Ishikawa (cell line): ENCODE measurements around the gene KCNIP4.

Source experiments
- CREB1 ChIP-seq: IDR thresholded peaks from 2 replicates; pipeline ENCODE4 v1.6.1; 2012; ENCODE audit warnings: low read depth
- EP300 ChIP-seq: IDR thresholded peaks from 2 replicates; pipeline ENCODE4 v1.6.1; 2012; ENCODE audit warnings: borderline replicate concordance
- REST ChIP-seq: IDR thresholded peaks from 2 replicates; pipeline ENCODE4 v1.6.1; 2012; ENCODE audit warnings: low read depth, mild to moderate bottlenecking

- TF ChIP-seq REST (no peak), CREB1 (no peak), EP300 (no peak)
These were observed 51.8 kb downstream of the KCNIP4 start for GRCh38 chr4:21896767-21897166.
